Naive thymus-derived CD4-positive, alpha-beta T cell (primary cell): ENCODE measurements around the gene DGKZ. TPM values are rescaled to one million over a fixed set of nuclear protein-coding genes. Genes with fewer than 3 reads are reported as not detected.
A peak's percentile ranks its signal among the peaks of the same experiment; 100 is the strongest.

Experiments
- ATAC-seq: fragments of 150-1000 bp; cut with Tn5 transposase; 2 replicates; pipeline ENCODE4 v1.10.0; 2021; ENCODE audit warnings: mild to moderate bottlenecking, moderate library complexity
- CTCF ChIA-PET: fragments of 350-600 bp; sonication (Branson Sonifier 250); formaldehyde crosslinking; loops from one replicate; lab custom pipeline; 2021; ENCODE audit warnings: antibody characterized with exemption; lab: Charles Lee
- POLR2A ChIA-PET: fragments of 350-600 bp; sonication (Branson Sonifier 250); formaldehyde crosslinking; loops from one replicate; lab custom pipeline; 2021; ENCODE audit warnings: antibody characterized with exemption, inconsistent platforms; lab: Charles Lee
- DNase-seq, 9 donors: peaks; one replicate each; pipeline versions ENCODE4 v3.0.0 to v3.0.0-alpha.2; 2020 to 2022; ENCODE audit warnings: mixed read lengths in 1 of 9
- H3K27ac ChIP-seq: one replicate; pipeline ENCODE4 v1.7.0; 2013; ENCODE audit warnings: mild to moderate bottlenecking, low read depth, low read length, moderate library complexity
- H3K27me3 ChIP-seq, 2 donors: one replicate each; pipeline ENCODE4 v1.7.0; 2013; ENCODE audit warnings: low read length in 2 of 2, mild to moderate bottlenecking in 2 of 2, moderate library complexity in 2 of 2; ENCODE audit not compliant: control insufficient read depth in 2 of 2, insufficient read depth in 2 of 2
- H3K36me3 ChIP-seq, 3 experiments: 1 replicate in 2 of 3; 2 replicates in 1 of 3; pipeline ENCODE4 v1.7.0; 2013; ENCODE audit warnings: low read length in 3 of 3, mild to moderate bottlenecking in 3 of 3, moderate library complexity in 1 of 3; ENCODE audit not compliant: insufficient read depth in 3 of 3, control insufficient read depth in 2 of 3
- H3K4me1 ChIP-seq, 2 donors: one replicate each; pipeline ENCODE4 v1.7.0; 2013; ENCODE audit warnings: low read length in 2 of 2, mild to moderate bottlenecking in 2 of 2, moderate library complexity in 1 of 2; ENCODE audit not compliant: control insufficient read depth in 2 of 2, insufficient read depth in 2 of 2
- H3K4me3 ChIP-seq: 2 replicates; pipeline ENCODE4 v1.7.0; 2013; ENCODE audit warnings: mild to moderate bottlenecking, low read length
- H3K9me3 ChIP-seq, 3 experiments: 1 replicate in 2 of 3; 2 replicates in 1 of 3; pipeline ENCODE4 v1.7.0; 2013; ENCODE audit warnings: low read length in 3 of 3; ENCODE audit not compliant: control insufficient read depth in 2 of 3
- H3K27ac Mint-ChIP-seq, 9 donors: one replicate each; pipeline ENCODE4 v1.8.0; 2020 to 2022; ENCODE audit warnings: mixed read lengths in 9 of 9, mild to moderate bottlenecking in 8 of 9, moderate library complexity in 5 of 9, inconsistent platforms in 2 of 9
- H3K27me3 Mint-ChIP-seq, 5 donors: one replicate each; pipeline ENCODE4 v1.8.0; 2021 to 2022; ENCODE audit warnings: mixed read lengths in 5 of 5, mild to moderate bottlenecking in 1 of 5
- H3K36me3 Mint-ChIP-seq, 5 donors: one replicate each; pipeline ENCODE4 v1.8.0; 2020 to 2022; ENCODE audit warnings: mixed read lengths in 5 of 5, mild to moderate bottlenecking in 3 of 5, inconsistent platforms in 1 of 5
- H3K4me1 Mint-ChIP-seq, 7 donors: one replicate each; pipeline ENCODE4 v1.8.0; 2020 to 2022; ENCODE audit warnings: mixed read lengths in 7 of 7, mild to moderate bottlenecking in 3 of 7, inconsistent platforms in 1 of 7
- H3K4me3 Mint-ChIP-seq, 10 donors: one replicate each; pipeline ENCODE4 v1.8.0; 2020 to 2022; ENCODE audit warnings: mild to moderate bottlenecking in 10 of 10, mixed read lengths in 10 of 10, moderate library complexity in 6 of 10, inconsistent platforms in 2 of 10
- H3K9me3 Mint-ChIP-seq, 11 donors: one replicate each; pipeline ENCODE4 v1.8.0; 2020 to 2022; ENCODE audit warnings: mixed read lengths in 11 of 11, mild to moderate bottlenecking in 4 of 11, inconsistent platforms in 1 of 11, moderate library complexity in 1 of 11
- intact Hi-C, 2 donors: fragments of 100-400 bp; cut with micrococcal nuclease; formaldehyde crosslinking; loops; one replicate each; pipeline ENCODE4 v1.15.1; 2023
- polyA plus RNA-seq, 2 donors: library from polyadenylated mRNA; unstranded; fragments of 300-500 nt; fragmentation: Illumina TruSeq; gene quantifications; one replicate each; pipeline ENCODE4 v1.2.3, GENCODE V29; 2021
- total RNA-seq, 6 experiments: library from RNA in 5 of 6; stranded (reverse) in 5 of 6; gene quantifications; 1 replicate in 5 of 6; 2 replicates in 1 of 6; pipeline ENCODE4 v1.2.3 and lab custom pipeline; 2021 to 2026

DGKZ gene
- total and polyA plus RNA-seq, 7 experiments from 2014 or later: 41.5 to 291 (median 261) TPM

DNA sequence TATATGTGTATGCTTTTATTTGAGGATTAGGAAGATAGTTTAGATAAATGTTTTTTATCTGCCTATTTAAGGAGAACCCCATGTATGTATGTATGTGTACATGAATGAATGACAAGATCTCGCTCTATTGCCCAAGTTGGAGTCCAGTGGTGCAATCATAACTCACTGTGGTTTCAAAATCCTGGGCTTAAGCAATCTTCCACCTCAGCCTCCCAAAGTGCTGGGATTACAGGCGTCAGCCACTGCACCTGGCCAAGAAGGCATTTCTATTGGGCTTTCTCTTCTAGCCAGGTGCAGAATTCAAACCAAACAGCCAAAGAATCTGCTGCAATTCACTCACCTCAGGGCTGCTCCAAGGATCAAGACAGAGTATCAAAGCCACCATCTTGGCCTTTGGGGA, 25.5 kb upstream of the DGKZ start:
- Histone ChIP-seq H3K27me3 (no peaks in the 10 kb centered on the region), H3K27ac (no peak overlapping the region), H3K4me1 (peaks cover 6 to 16% of the 10 kb centered on the region in 2 donors), H3K4me3 (no peak overlapping the region), H3K9me3 (no peaks in the 10 kb centered on the region), H3K36me3 (no peaks in the 10 kb centered on the region)
- no peaks in the 10 kb centered on the region for H3K36me3 Mint-ChIP-seq
- DNase-seq: no peak
- H3K27ac Mint-ChIP-seq: peak overlapping the region in 4 of 9 donors; percentile 9 to 50 (median 28)
- peaks cover 0 to 8% (median 0%) of the 10 kb centered on the region in 5 donors for H3K27me3 Mint-ChIP-seq
- intact Hi-C loops: no loop called here
- ATAC-seq: no peak
- H3K4me1 Mint-ChIP-seq: peaks cover 18 to 66% (median 34%) of the 10 kb centered on the region in 7 donors
- no peaks in the 10 kb centered on the region for H3K9me3 Mint-ChIP-seq
- POLR2A ChIA-PET: interaction anchor here (3.5 kb wide), 1 partner anchor 10 kb away, joined by 19 read pairs; no protein-coding TSS in a partner anchor
- CTCF ChIA-PET: no interaction called here
- H3K4me3 Mint-ChIP-seq: no peak overlapping the region

DNA sequence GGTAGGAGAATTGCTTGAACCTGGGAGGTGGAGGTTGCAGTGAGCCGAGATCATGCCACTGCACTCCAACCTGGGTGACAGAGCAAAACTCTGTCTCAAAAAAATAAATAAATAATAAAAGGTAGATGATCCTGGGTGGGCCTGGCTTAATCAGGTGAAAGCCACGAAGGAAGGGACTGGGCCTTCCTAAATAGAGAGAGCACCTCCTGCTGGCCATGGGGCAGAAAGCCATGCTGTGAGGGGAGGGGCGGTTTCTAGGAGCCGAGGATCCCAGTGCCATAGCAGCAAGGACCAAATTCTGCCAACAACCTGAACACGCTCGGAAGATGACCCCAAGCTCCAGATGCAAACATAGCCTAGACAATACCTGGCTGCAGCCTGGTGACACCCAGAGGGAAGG, 24.5 kb upstream of the DGKZ start:
- H3K27ac ChIP-seq: no peak overlapping the region
- H3K9me3 ChIP-seq: no peaks in the 10 kb centered on the region
- no peak overlapping the region for H3K4me3 Mint-ChIP-seq
- no peaks in the 10 kb centered on the region for H3K27me3 ChIP-seq
- H3K4me1 ChIP-seq: peaks cover 6 to 16% of the 10 kb centered on the region in 2 donors
- DNase-seq: no peak
- H3K36me3 ChIP-seq: no peaks in the 10 kb centered on the region
- no peak overlapping the region for H3K4me3 ChIP-seq
- ChIA-PET CTCF (interaction anchor here (0.7 kb wide), 1 partner anchor 21 kb away, joined by 3 read pairs; no protein-coding TSS in a partner anchor), POLR2A (interaction anchor here (3.5 kb wide), 1 partner anchor 9 kb away, joined by 19 read pairs; no protein-coding TSS in a partner anchor)
- intact Hi-C loops: no loop called here
- peaks cover 0 to 13% (median 0%) of the 10 kb centered on the region in 5 donors for H3K27me3 Mint-ChIP-seq
- no peak for ATAC-seq
- peaks cover 21 to 66% (median 38%) of the 10 kb centered on the region in 7 donors for H3K4me1 Mint-ChIP-seq
- H3K9me3 Mint-ChIP-seq: no peaks in the 10 kb centered on the region
- peak overlapping the region in 1 of 9 donors; percentile 50 for H3K27ac Mint-ChIP-seq
- H3K36me3 Mint-ChIP-seq: no peaks in the 10 kb centered on the region

DNA sequence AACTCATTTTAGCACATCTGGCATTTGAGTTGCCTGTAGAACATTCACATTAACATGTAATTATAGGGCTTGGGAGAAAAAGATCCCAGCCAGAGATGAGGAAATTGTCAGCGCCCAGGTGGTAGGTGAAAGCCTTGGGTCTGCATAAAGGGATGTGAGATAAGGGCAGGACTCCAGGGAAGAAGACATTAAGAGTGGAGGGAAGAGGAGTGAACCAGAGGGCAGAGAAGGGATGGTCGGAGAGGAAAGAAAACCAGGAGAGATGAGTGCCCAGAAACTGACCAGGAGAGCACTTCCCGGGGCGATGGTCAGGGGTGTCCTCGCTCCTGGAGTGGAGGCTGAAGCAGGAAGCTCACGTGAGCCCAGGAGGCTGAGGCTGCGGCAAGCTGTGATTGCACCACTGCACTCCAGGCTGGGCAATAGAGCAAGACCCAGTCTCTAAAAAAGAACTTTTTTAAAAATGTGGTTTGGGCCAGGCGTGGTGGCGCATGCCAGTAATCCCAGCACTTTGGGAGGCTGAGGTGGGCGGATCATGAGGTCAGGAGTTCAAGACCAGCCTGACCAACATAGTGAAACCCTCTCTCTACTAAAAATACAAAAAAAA, 20.3 kb upstream of the DGKZ start:
- peaks cover 0 to 47% (median 0%) of the 10 kb centered on the region in 5 donors for H3K27me3 Mint-ChIP-seq
- peak overlapping the region in 6 of 9 donors; percentile 2 to 73 (median 32) for H3K27ac Mint-ChIP-seq
- ATAC-seq (no peak), DNase-seq (no peak)
- CTCF ChIA-PET: interaction anchor here (0.7 to 1.7 kb wide), 5 partner anchors 14 to 19 kb away, joined by 3 to 5 read pairs (median 3); no protein-coding TSS in a partner anchor
- intact Hi-C loops: no loop called here
- peak overlapping the region in 2 of 10 donors; percentile 5 to 43 for H3K4me3 Mint-ChIP-seq
- Histone ChIP-seq H3K36me3 (no peaks in the 10 kb centered on the region), H3K27me3 (no peaks in the 10 kb centered on the region), H3K4me3 (no peak overlapping the region), H3K9me3 (no peaks in the 10 kb centered on the region), H3K27ac (no peak overlapping the region), H3K4me1 (peaks cover 18 to 26% of the 10 kb centered on the region in 2 donors)
- peaks cover 0 to 5% (median 0%) of the 10 kb centered on the region in 5 donors for H3K36me3 Mint-ChIP-seq
- POLR2A ChIA-PET: interaction anchor here (0.6 to 12.0 kb wide), 3 partner anchors 20 to 199 kb away, joined by 5 to 444 read pairs (median 6); partner anchors contain the start of gene DGKZ
- H3K9me3 Mint-ChIP-seq: no peaks in the 10 kb centered on the region
- peaks cover 23 to 71% (median 47%) of the 10 kb centered on the region in 7 donors for H3K4me1 Mint-ChIP-seq

DNA sequence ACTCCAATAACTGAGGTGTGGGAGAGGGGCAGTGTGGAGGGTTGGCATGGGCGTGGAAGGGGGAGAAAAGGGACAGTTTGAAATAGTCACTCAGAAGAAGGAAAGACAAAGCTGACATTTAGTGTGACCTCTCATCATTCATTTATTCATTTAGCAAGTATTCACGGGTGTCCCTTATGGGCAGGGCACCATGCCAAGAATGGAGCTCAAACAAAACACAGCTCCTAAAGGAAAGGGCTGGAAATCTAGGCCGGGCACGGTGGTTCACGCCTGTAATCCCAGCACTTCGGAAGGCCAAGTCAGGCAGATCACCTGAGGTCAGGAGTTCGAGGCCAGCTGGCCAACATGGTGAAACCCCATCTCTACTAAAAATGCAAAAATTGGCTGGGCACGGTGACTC, 19.4 kb upstream of the DGKZ start:
- Mint-ChIP-seq H3K36me3 (peaks cover 0 to 6% (median 0%) of the 10 kb centered on the region in 5 donors), H3K4me3 (peak overlapping the region in 1 of 10 donors; percentile 23), H3K27ac (peak overlapping the region in 6 of 9 donors; percentile 3 to 98 (median 46)), H3K4me1 (peaks cover 24 to 69% (median 48%) of the 10 kb centered on the region in 7 donors), H3K27me3 (peaks cover 0 to 53% (median 0%) of the 10 kb centered on the region in 5 donors), H3K9me3 (no peaks in the 10 kb centered on the region)
- intact Hi-C loops: no loop called here
- Histone ChIP-seq H3K27ac (no peak overlapping the region), H3K27me3 (no peaks in the 10 kb centered on the region), H3K36me3 (no peaks in the 10 kb centered on the region), H3K9me3 (no peaks in the 10 kb centered on the region), H3K4me1 (peaks cover 24 to 32% of the 10 kb centered on the region in 2 donors), H3K4me3 (no peak overlapping the region)
- ATAC-seq (no peak), DNase-seq (no peak)
- CTCF ChIA-PET: interaction anchor here (1.0 to 9.7 kb wide), 3 partner anchors 13 to 30 kb away, joined by 3 to 112 read pairs (median 6); no protein-coding TSS in a partner anchor
- POLR2A ChIA-PET: interaction anchor here (0.6 to 12.0 kb wide), 4 partner anchors 12 to 200 kb away, joined by 3 to 444 read pairs (median 6); partner anchors contain the start of gene DGKZ

DNA sequence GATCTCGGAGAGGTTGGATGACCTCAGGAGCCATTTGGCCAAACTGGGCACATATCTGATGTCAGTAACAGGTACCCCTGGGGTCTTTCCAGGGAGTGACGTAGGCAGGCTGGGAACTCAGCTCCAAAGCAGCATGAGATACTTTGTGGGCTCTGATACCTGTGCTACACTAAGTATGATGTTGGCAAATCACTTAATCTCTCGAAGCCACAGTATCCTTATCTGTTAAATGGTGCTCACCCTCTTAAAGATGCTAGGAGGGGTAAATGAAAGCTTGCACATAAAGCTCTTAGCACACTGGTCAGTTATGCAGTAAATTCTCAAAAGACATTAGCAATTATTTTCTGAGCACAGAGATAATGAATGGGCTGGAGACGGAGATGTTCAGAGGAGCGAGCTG, 17.1 kb upstream of the DGKZ start:
- Mint-ChIP-seq H3K27ac (peak overlapping the region in 8 of 9 donors; percentile 85 to 98 (median 96)), H3K4me1 (peaks cover 32 to 70% (median 59%) of the 10 kb centered on the region in 7 donors), H3K27me3 (peaks cover 0 to 72% (median 0%) of the 10 kb centered on the region in 5 donors), H3K4me3 (peak overlapping the region; percentile 12 to 93 (median 89)), H3K9me3 (peaks cover 0 to 2% (median 0%) of the 10 kb centered on the region in 11 donors), H3K36me3 (peaks cover 0 to 6% (median 0%) of the 10 kb centered on the region in 5 donors)
- no peak for ATAC-seq
- Histone ChIP-seq H3K27ac (peak overlapping the region; percentile 71), H3K9me3 (no peaks in the 10 kb centered on the region), H3K27me3 (no peaks in the 10 kb centered on the region), H3K4me3 (peak overlapping the region; percentile 66), H3K36me3 (no peaks in the 10 kb centered on the region), H3K4me1 (peaks cover 29 to 47% of the 10 kb centered on the region in 2 donors)
- POLR2A ChIA-PET: interaction anchor here (0.6 to 12.0 kb wide), 10 partner anchors 8 to 371 kb away, joined by 3 to 444 read pairs (median 4); partner anchors contain the start of genes ARHGAP1, DGKZ and ZNF408
- CTCF ChIA-PET: interaction anchor here (0.7 to 9.7 kb wide), 8 partner anchors 12 to 91 kb away, joined by 3 to 112 read pairs (median 24); partner anchors contain the start of gene DGKZ
- intact Hi-C loops: loop anchor here in 1 of 2 donors (2.0 kb wide), 1 partner anchor 17 kb away; the partner anchor contains the start of gene DGKZ
- no peak for DNase-seq

DNA sequence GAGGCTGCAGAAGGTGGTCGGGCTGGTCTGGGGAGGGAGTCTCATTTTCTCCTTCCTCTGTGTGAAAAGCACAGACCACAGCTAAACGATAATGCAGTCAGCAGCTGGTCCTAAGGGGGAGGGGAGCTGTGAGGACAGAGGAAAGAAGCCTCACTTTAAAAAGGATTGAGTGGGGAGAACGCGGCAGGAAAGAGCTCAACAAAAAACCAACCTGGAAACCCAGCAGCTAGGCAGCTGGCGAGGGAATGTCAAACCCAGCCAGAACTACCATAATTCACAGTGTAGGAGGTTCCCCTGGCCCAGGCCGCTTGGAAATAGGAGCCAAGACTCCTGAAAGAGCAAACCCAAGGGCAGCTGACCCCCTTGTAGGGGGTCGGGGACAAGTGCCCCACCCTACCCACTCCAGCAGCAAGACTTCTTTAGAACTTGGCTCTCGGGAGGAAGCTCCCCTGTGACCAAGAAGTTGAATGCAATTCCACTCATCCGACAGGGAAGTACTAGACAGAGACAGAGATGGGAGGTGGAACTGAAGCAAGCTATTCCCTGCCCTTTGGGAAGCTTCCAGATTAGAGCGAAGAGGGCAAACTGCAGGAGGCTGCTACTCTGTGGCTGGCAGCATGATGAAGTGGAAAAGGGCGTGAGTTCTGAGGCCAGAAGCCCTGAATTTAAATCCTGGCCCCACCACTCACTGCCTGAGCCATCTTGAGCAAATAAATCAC, 16.5 kb upstream of the DGKZ start:
- no peaks in the 10 kb centered on the region for H3K9me3 ChIP-seq
- peaks cover 32 to 76% (median 65%) of the 10 kb centered on the region in 7 donors for H3K4me1 Mint-ChIP-seq
- peak overlapping the region; percentile 71 for H3K27ac ChIP-seq
- H3K4me3 ChIP-seq: peak overlapping the region; percentile 66
- peak overlapping the region; percentile 66 to 93 (median 89) for H3K4me3 Mint-ChIP-seq
- peaks cover 0 to 69% (median 0%) of the 10 kb centered on the region in 5 donors for H3K27me3 Mint-ChIP-seq
- H3K27ac Mint-ChIP-seq: peak overlapping the region in 8 of 9 donors; percentile 85 to 98 (median 96)
- peaks cover 0 to 3% of the 10 kb centered on the region in 2 donors for H3K27me3 ChIP-seq
- intact Hi-C loops: loop anchor here (1.0 to 2.0 kb wide), 5 partner anchors 15 to 37 kb away; partner anchors contain the start of gene DGKZ (in 2 of the 2)
- ChIA-PET POLR2A (interaction anchor here (0.8 to 12.0 kb wide), 12 partner anchors 8 to 370 kb away, joined by 3 to 444 read pairs (median 4); partner anchors contain the start of genes ARHGAP1, DGKZ and ZNF408), CTCF (interaction anchor here (0.7 to 9.7 kb wide), 7 partner anchors 13 to 91 kb away, joined by 3 to 112 read pairs (median 36); partner anchors contain the start of gene DGKZ)
- H3K9me3 Mint-ChIP-seq: peaks cover 0 to 2% (median 0%) of the 10 kb centered on the region in 11 donors
- H3K36me3 ChIP-seq: no peaks in the 10 kb centered on the region
- H3K36me3 Mint-ChIP-seq: peaks cover 0 to 6% (median 0%) of the 10 kb centered on the region in 5 donors
- ATAC-seq (no peak), DNase-seq (no peak)
- H3K4me1 ChIP-seq: peaks cover 29 to 52% of the 10 kb centered on the region in 2 donors
